Measurements from ENCODE around the gene FBXL12.

- TF ChIP-seq CTCF (conservative IDR thresholded peaks at IDR 0.05; ENCODE audit: low read length), result no peak
- no peak for TF ChIP-seq EZH2phosphoT487 (IDR thresholded peaks at IDR 0.05; ENCODE audit: borderline replicate concordance)
These were observed 44.1 kb upstream of the FBXL12 start for GRCh38 chr19:9862938-9863337.
